Right cardiac atrium (tissue), 5 donors: ENCODE measurements around the gene PURB. TPM values are rescaled to one million over a fixed set of nuclear protein-coding genes. Genes with fewer than 3 reads are reported as not detected.
"Not testable (repeated sequence)": the region's sequence is repeated elsewhere in the genome, so short reads cannot be mapped to it uniquely, and the experiment has no call there.

Experiments used
- ATAC-seq, 2 donors: fragments of 200-7000 bp; cut with Tn5 transposase; one replicate each; pipeline versions ENCODE4 v1.8.0 to v1.9.1; 2020; ENCODE audit warnings: moderate library complexity in 2 of 2, mild to moderate bottlenecking in 1 of 2
- DNase-seq, 3 donors: peaks; one replicate each; pipeline ENCODE4 v3.0.0-alpha.2; 2020
- H3K27ac ChIP-seq: one replicate; pipeline ENCODE4 v1.5.1; 2013; ENCODE audit warnings: mild to moderate bottlenecking, low read length, control low read depth, moderate library complexity
- H3K27me3 ChIP-seq: one replicate; pipeline ENCODE4 v1.6.1; 2013; ENCODE audit not compliant: control insufficient read depth, insufficient read depth
- H3K4me1 ChIP-seq: one replicate; pipeline ENCODE4 v1.6.1; 2013; ENCODE audit warnings: low read length; ENCODE audit not compliant: control insufficient read depth, insufficient read depth
- H3K4me3 ChIP-seq: one replicate; pipeline ENCODE4 v1.5.1; 2013; ENCODE audit warnings: low read length, control low read depth
- H3K9me3 ChIP-seq: one replicate; pipeline ENCODE4 v1.6.1; 2013; ENCODE audit warnings: low read length; ENCODE audit not compliant: control insufficient read depth
- WGBS: extraction: QIAGEN DNeasy Blood & Tissue Kit; methylation state at CpG from one replicate; pipeline ENCODE4 v1.1.7; 2013; 5-methylcytosine and 5-hydroxymethylcytosine counted together
- intact Hi-C, 4 donors: fragments of 100-400 bp; cut with DNase I; formaldehyde crosslinking; loops; one replicate each; pipeline versions ENCODE4 v1.11.0 to v1.14.0; 2022 to 2023
- long read RNA-seq, 4 donors: library from polyadenylated mRNA; unstranded; transcript quantifications; one replicate each; pipeline ENCODE4 v2.0.0, GENCODE V29; 2020 to 2021
- polyA plus RNA-seq: library from polyadenylated mRNA; stranded (reverse); fragments of 200-250 nt; gene quantifications from one replicate; pipeline ENCODE4 v1.2.3, GENCODE V29; 2013
- total RNA-seq, 4 donors: library from RNA; stranded (reverse); fragmentation: NEBNext Ultra II Directional; extraction: Animal tissue kit (Norgen Biotek cat#: 25700); gene quantifications; one replicate each; pipeline ENCODE4 v1.2.1, GENCODE V29; 2021
- donor health status: healthy with polysubstance abuse.
- donor health status: DM: no; HTN: yes; CAD: no.
- donor health status: DM: no; HTN: no; CAD: no.
- donor health status: DM: no; HTN: yes; CAD: no; lungs with severe emphysema.
- donor health status: DM: yes; HTN: yes; CAD: no.

PURB gene
- total RNA-seq (10 to 100 TPM; 13.5 to 22.4 (median 14.8) TPM), polyA plus RNA-seq (6.9 TPM)
- long read RNA-seq, donor 1, full-length matches to known transcripts = 31 of 31 reads
- long read RNA-seq, donor 1, partial matches to known transcripts = 0 of 31 reads
- long read RNA-seq, donor 1, other reads (novel, unspliced or antisense) = 0 of 31 reads
- long read RNA-seq, donor 2, full-length matches to known transcripts = 10 of 10 reads
- long read RNA-seq, donor 2, partial matches to known transcripts = 0 of 10 reads
- long read RNA-seq, donor 2, other reads (novel, unspliced or antisense) = 0 of 10 reads
- long read RNA-seq, donor 3, full-length matches to known transcripts = 4 of 4 reads
- long read RNA-seq, donor 3, partial matches to known transcripts = 0 of 4 reads
- long read RNA-seq, donor 3, other reads (novel, unspliced or antisense) = 0 of 4 reads
- long read RNA-seq, donor 4, full-length matches to known transcripts = 9 of 9 reads
- long read RNA-seq, donor 4, partial matches to known transcripts = 0 of 9 reads
- long read RNA-seq, donor 4, other reads (novel, unspliced or antisense) = 0 of 9 reads

- H3K4me1 ChIP-seq = peaks cover 2% of the 10 kb centered on the region
Measured at GRCh38 chr7:44885394-44886317, at the start of gene PURB. Gene PURB, minus strand, starts transcription at chr7:44885530. Its CDS starts 182 bp downstream, at chr7:44885348.

GRCh38 chr7:44935016-44935415 is 49.7 kb upstream of the PURB start:
- 15% methylated on average over 1 of the region's 1 CpG for WGBS
- no peaks in the 10 kb centered on the region for H3K27me3 ChIP-seq
- intact Hi-C loops = no loop called here

More at GRCh38 chr7:44885394-44886317, at the start of gene PURB:
- intact Hi-C loops = no loop called here
- 1% methylated on average over 72 of the region's 72 CpGs for WGBS
- no peaks in the 10 kb centered on the region for H3K9me3 ChIP-seq
- peak; percentile 95 to 98 (median 98) for DNase-seq
- no peaks in the 10 kb centered on the region for H3K27me3 ChIP-seq
- H3K27ac ChIP-seq = peak within 1 kb of the TSS; percentile 99
- peak; percentile 98 for ATAC-seq
- H3K4me3 ChIP-seq = peak within 1 kb of the TSS; percentile 77

GRCh38 chr7:44934510-44934909 is 49.2 kb upstream of the PURB start:
- H3K4me3 ChIP-seq, ATAC-seq, H3K4me1 ChIP-seq, DNase-seq, H3K27ac ChIP-seq, intact Hi-C loops, H3K27me3 ChIP-seq, H3K9me3 ChIP-seq: not testable (repeated sequence)
- 61% methylated on average over 5 of the region's 5 CpGs for WGBS

More at GRCh38 chr7:44935016-44935415, 49.7 kb upstream of the PURB start:
- DNase-seq (no peak), ATAC-seq (no peak)
- Histone ChIP-seq H3K9me3 (no peaks in the 10 kb centered on the region), H3K27ac (no peak overlapping the region), H3K4me3 (no peak overlapping the region), H3K4me1 (no peaks in the 10 kb centered on the region)

GRCh38 chr7:44930921-44931320 is 45.6 kb upstream of the PURB start:
- no peak overlapping the region for H3K27ac ChIP-seq
- H3K4me3 ChIP-seq = no peak overlapping the region
- intact Hi-C loops = no loop called here
- DNase-seq (no peak), ATAC-seq (no peak)
- no peaks in the 10 kb centered on the region for H3K4me1 ChIP-seq
- WGBS = 92% methylated on average over 6 of the region's 6 CpGs
- H3K9me3 ChIP-seq = no peaks in the 10 kb centered on the region
- H3K27me3 ChIP-seq = no peaks in the 10 kb centered on the region

- ATAC-seq (peak in 1 of 2 donors; percentile 29), DNase-seq (no peak)
- no peaks in the 10 kb centered on the region for H3K4me1 ChIP-seq
- H3K27ac ChIP-seq = no peak overlapping the region
- no peak overlapping the region for H3K4me3 ChIP-seq
- 63% methylated on average over 8 of the region's 8 CpGs for WGBS
- intact Hi-C loops = loop anchor here (2.0 to 10.0 kb wide), 5 partner anchors 65 to 338 kb away; partner anchors contain the start of gene TMED4 (in 2 of the 4)
- no peaks in the 10 kb centered on the region for H3K27me3 ChIP-seq
- no peaks in the 10 kb centered on the region for H3K9me3 ChIP-seq
Measured at GRCh38 chr7:44922351-44922694, 37.0 kb upstream of the PURB start.

GRCh38 chr7:44921607-44922350 is 36.4 kb upstream of the PURB start:
- DNase-seq (peak; percentile 91 to 97 (median 96)), ATAC-seq (peak; percentile 95 to 97)
- WGBS = 41% methylated on average over 14 of the region's 14 CpGs
- Histone ChIP-seq H3K27me3 (no peaks in the 10 kb centered on the region), H3K27ac (no peak overlapping the region), H3K4me3 (no peak overlapping the region), H3K4me1 (no peaks in the 10 kb centered on the region), H3K9me3 (no peaks in the 10 kb centered on the region)
- intact Hi-C loops = loop anchor here (2.0 to 10.0 kb wide), 5 partner anchors 64 to 337 kb away; partner anchors contain the start of gene TMED4 (in 2 of the 4)

- intact Hi-C loops = loop anchor here in 3 of 4 donors (5.0 to 10.0 kb wide), 4 partner anchors 63 to 335 kb away; partner anchors contain the start of gene TMED4 (in 2 of the 3)
- WGBS = 63% methylated on average over 3 of the region's 3 CpGs
- no peak for ATAC-seq
Measured at GRCh38 chr7:44920119-44920518, 34.8 kb upstream of the PURB start.

GRCh38 chr7:44918029-44918428 is 32.7 kb upstream of the PURB start:
- Histone ChIP-seq H3K9me3 (no peaks in the 10 kb centered on the region), H3K4me3 (no peak overlapping the region), H3K27me3 (no peaks in the 10 kb centered on the region), H3K4me1 (no peaks in the 10 kb centered on the region), H3K27ac (no peak overlapping the region)
- ATAC-seq (no peak), DNase-seq (no peak)
- intact Hi-C loops = loop anchor here in 1 of 4 donors (5.0 kb wide), 1 partner anchor 331 kb away; no protein-coding TSS in a partner anchor

More at GRCh38 chr7:44920119-44920518, 34.8 kb upstream of the PURB start:
- Histone ChIP-seq H3K4me3 (no peak overlapping the region), H3K4me1 (no peaks in the 10 kb centered on the region), H3K9me3 (no peaks in the 10 kb centered on the region), H3K27ac (no peak overlapping the region), H3K27me3 (no peaks in the 10 kb centered on the region)
- DNase-seq = no peak

GRCh38 chr7:44917465-44917864 is 32.1 kb upstream of the PURB start:
- no peaks in the 10 kb centered on the region for H3K4me1 ChIP-seq
- H3K4me3 ChIP-seq = no peak overlapping the region
- 97% methylated on average over 2 of the region's 2 CpGs for WGBS
- no peak for ATAC-seq
- no peak overlapping the region for H3K27ac ChIP-seq
- DNase-seq = no peak
- intact Hi-C loops = loop anchor here in 1 of 4 donors (5.0 kb wide), 1 partner anchor 330 kb away; no protein-coding TSS in a partner anchor
- H3K27me3 ChIP-seq = no peaks in the 10 kb centered on the region
- H3K9me3 ChIP-seq = no peaks in the 10 kb centered on the region

- WGBS = 70% methylated on average over 10 of the region's 10 CpGs
- H3K27me3 ChIP-seq = no peaks in the 10 kb centered on the region
- no peak for ATAC-seq
- H3K4me3 ChIP-seq = no peak overlapping the region
- intact Hi-C loops = loop anchor here in 1 of 4 donors (5.0 kb wide), 1 partner anchor 328 kb away; no protein-coding TSS in a partner anchor
- no peaks in the 10 kb centered on the region for H3K9me3 ChIP-seq
- H3K4me1 ChIP-seq = no peaks in the 10 kb centered on the region
- no peak overlapping the region for H3K27ac ChIP-seq
- no peak for DNase-seq
Measured at GRCh38 chr7:44914992-44915607, 29.8 kb upstream of the PURB start.
